Esophagus muscularis mucosa (tissue), 4 donors: Measurements from ENCODE around the gene MYD88. TPM values are rescaled to one million over a fixed set of nuclear protein-coding genes. Genes with fewer than 3 reads are reported as not detected.
A peak's percentile ranks its signal among the peaks of the same experiment; 100 is the strongest.

Experiments
- DNase-seq: peaks from one replicate; pipeline ENCODE4 v3.0.0-alpha.2; 2017; ENCODE audit errors: extremely low spot score
- H3K27ac ChIP-seq, 4 donors: fragments of 200-600 bp; sonication (generic); replicated peaks in 1 of 4; 1 replicate in 3 of 4; 2 replicates in 1 of 4; pipeline ENCODE4 v1.5.1; 2016 to 2019; ENCODE audit warnings: mild to moderate bottlenecking in 1 of 4
- H3K27me3 ChIP-seq, 4 donors: fragments of 200-600 bp; sonication (generic); one replicate each; pipeline versions ENCODE4 v1.5.1 to v1.6.0; 2016 to 2019
- H3K36me3 ChIP-seq, 4 donors: fragments of 200-600 bp; sonication (generic); one replicate each; pipeline ENCODE4 v1.5.1; 2016 to 2019
- H3K4me1 ChIP-seq, 4 donors: fragments of 200-600 bp; sonication (generic); one replicate each; pipeline ENCODE4 v1.5.1; 2016 to 2019
- H3K4me3 ChIP-seq, 4 donors: fragments of 200-600 bp; sonication (generic); 1 replicate in 2 of 4; 2 replicates in 2 of 4; pipeline ENCODE4 v1.5.1; 2016 to 2019; ENCODE audit warnings: mild to moderate bottlenecking in 4 of 4, moderate library complexity in 1 of 4
- H3K9me3 ChIP-seq, 4 donors: fragments of 200-600 bp; sonication (generic); 1 replicate in 3 of 4; 2 replicates in 1 of 4; pipeline ENCODE4 v1.5.1; 2016 to 2019
- CTCF ChIP-seq, 3 experiments: fragments of 200-600 bp in 2 of 3; fragments of 450-650 bp in 1 of 3; sonication (generic) in 2 of 3; IDR thresholded peaks; one replicate each; pipeline ENCODE4 v1.5.1; 2017 to 2019; ENCODE audit warnings: antibody characterized with exemption in 3 of 3, mild to moderate bottlenecking in 2 of 3, moderate library complexity in 1 of 3
- EP300 ChIP-seq: sonication (generic); formaldehyde crosslinking; IDR thresholded peaks from one replicate; pipeline ENCODE4 v1.6.1; 2017; ENCODE audit warnings: antibody characterized with exemption
- POLR2A ChIP-seq: fragments of 450-650 bp; IDR thresholded peaks from one replicate; pipeline ENCODE4 v1.6.1; 2017; ENCODE audit warnings: antibody characterized with exemption, moderate library complexity, mild to moderate bottlenecking, low read depth
- POLR2AphosphoS5 ChIP-seq, 2 donors: sonication (generic); formaldehyde crosslinking; IDR thresholded peaks; one replicate each; pipeline ENCODE4 v1.6.1; 2017; ENCODE audit warnings: antibody characterized with exemption in 2 of 2
- WGBS: methylation state at CpG from one replicate; pipeline ENCODE4 v1.1.5; 2018; 5-methylcytosine and 5-hydroxymethylcytosine counted together
- intact Hi-C: fragments of 100-400 bp; cut with DNase I; formaldehyde crosslinking; loops from one replicate; pipeline ENCODE4 v1.15.1; 2023
- total RNA-seq, 4 donors: library from RNA; depleted of rRNA; stranded (reverse); fragments of >200 nt; gene quantifications; one replicate each; pipeline versions ENCODE4 v1.1.0 to v1.2.1, GENCODE V29; 2016

Gene MYD88
- total RNA-seq, 4 donors from 2014 or later: 21.2 to 38.6 (median 26.1) TPM

- Histone ChIP-seq H3K4me1 (no peaks in the 10 kb centered on the region), H3K36me3 (no peaks in the 10 kb centered on the region), H3K27me3 (no peaks in the 10 kb centered on the region), H3K9me3 (peaks cover 0 to 5% (median 0%) of the 10 kb centered on the region in 4 donors), H3K4me3 (no peak overlapping the region), H3K27ac (no peak overlapping the region)
- WGBS: 68% methylated on average over 3 of the region's 3 CpGs
- peak; percentile 78 for DNase-seq
- no peak for TF ChIP-seq EP300
- TF ChIP-seq POLR2A: no peak
- TF ChIP-seq POLR2AphosphoS5 (IDR thresholded peaks at IDR 0.05): no peak
- no peak for TF ChIP-seq CTCF (IDR thresholded peaks at IDR 0.05)
- intact Hi-C loops: no loop called here
These were observed 11.2 kb downstream of the MYD88 start for GRCh38 chr3:38149708-38150107.

GRCh38 chr3:38150780-38151528, 12.5 kb downstream of the MYD88 start:
- 80% methylated on average over 3 of the region's 3 CpGs for WGBS
- DNase-seq: no peak
- Histone ChIP-seq H3K9me3 (peaks cover 0 to 5% (median 0%) of the 10 kb centered on the region in 4 donors), H3K27me3 (no peaks in the 10 kb centered on the region), H3K4me1 (no peaks in the 10 kb centered on the region), H3K27ac (no peak overlapping the region), H3K4me3 (no peak overlapping the region), H3K36me3 (no peaks in the 10 kb centered on the region)
- intact Hi-C loops: no loop called here
- no peak for TF ChIP-seq EP300

- intact Hi-C loops: no loop called here
- 93% methylated on average over 3 of the region's 3 CpGs for WGBS
- H3K9me3 ChIP-seq: peaks cover 0 to 5% (median 0%) of the 10 kb centered on the region in 4 donors
- no peaks in the 10 kb centered on the region for H3K4me1 ChIP-seq
- DNase-seq: no peak
- H3K27ac ChIP-seq: no peak overlapping the region
- no peaks in the 10 kb centered on the region for H3K27me3 ChIP-seq
- H3K4me3 ChIP-seq: no peak overlapping the region
- no peaks in the 10 kb centered on the region for H3K36me3 ChIP-seq
- TF ChIP-seq CTCF (IDR thresholded peaks at IDR 0.05) (no peak), POLR2A (no peak), EP300 (no peak), POLR2AphosphoS5 (IDR thresholded peaks at IDR 0.05) (no peak)
These were observed 13.3 kb downstream of the MYD88 start for GRCh38 chr3:38151667-38152265.

- 100% methylated on average over 2 of the region's 2 CpGs for WGBS
- H3K27ac ChIP-seq: no peak overlapping the region
- intact Hi-C loops: no loop called here
- no peaks in the 10 kb centered on the region for H3K9me3 ChIP-seq
- H3K4me1 ChIP-seq: no peaks in the 10 kb centered on the region
- H3K4me3 ChIP-seq: no peak overlapping the region
- H3K27me3 ChIP-seq: no peaks in the 10 kb centered on the region
- TF ChIP-seq CTCF (IDR thresholded peaks at IDR 0.05) (no peak), POLR2AphosphoS5 (IDR thresholded peaks at IDR 0.05) (no peak), POLR2A (no peak), EP300 (no peak)
- DNase-seq: peak; percentile 26
- no peaks in the 10 kb centered on the region for H3K36me3 ChIP-seq
These were observed 14.1 kb downstream of the MYD88 start for GRCh38 chr3:38152609-38153008.

GRCh38 chr3:38153221-38153620, 14.8 kb downstream of the MYD88 start:
- no peaks in the 10 kb centered on the region for H3K36me3 ChIP-seq
- WGBS: 95% methylated on average over 2 of the region's 2 CpGs
- no peak overlapping the region for H3K27ac ChIP-seq
- no peaks in the 10 kb centered on the region for H3K27me3 ChIP-seq
- H3K4me1 ChIP-seq: no peaks in the 10 kb centered on the region
- no peak overlapping the region for H3K4me3 ChIP-seq
- intact Hi-C loops: no loop called here
- TF ChIP-seq POLR2A (no peak), EP300 (no peak), CTCF (IDR thresholded peaks at IDR 0.05) (no peak), POLR2AphosphoS5 (IDR thresholded peaks at IDR 0.05) (no peak)
- no peaks in the 10 kb centered on the region for H3K9me3 ChIP-seq
- peak; percentile 64 for DNase-seq
